HG03378 (cell line): ENCODE data around the gene MAP3K2.
"Not testable (repeated sequence)": the region's sequence is repeated elsewhere in the genome, so short reads cannot be mapped to it uniquely, and the experiment has no call there.

Experiments used
- ATAC-seq: cut with Tn5 transposase; IDR thresholded peaks from one replicate; pipeline ENCODE4 v1.9.1; 2021; ENCODE audit warnings: mild to moderate bottlenecking, moderate library complexity; ENCODE audit not compliant: unreplicated experiment

The MAP3K2 gene

DNA sequence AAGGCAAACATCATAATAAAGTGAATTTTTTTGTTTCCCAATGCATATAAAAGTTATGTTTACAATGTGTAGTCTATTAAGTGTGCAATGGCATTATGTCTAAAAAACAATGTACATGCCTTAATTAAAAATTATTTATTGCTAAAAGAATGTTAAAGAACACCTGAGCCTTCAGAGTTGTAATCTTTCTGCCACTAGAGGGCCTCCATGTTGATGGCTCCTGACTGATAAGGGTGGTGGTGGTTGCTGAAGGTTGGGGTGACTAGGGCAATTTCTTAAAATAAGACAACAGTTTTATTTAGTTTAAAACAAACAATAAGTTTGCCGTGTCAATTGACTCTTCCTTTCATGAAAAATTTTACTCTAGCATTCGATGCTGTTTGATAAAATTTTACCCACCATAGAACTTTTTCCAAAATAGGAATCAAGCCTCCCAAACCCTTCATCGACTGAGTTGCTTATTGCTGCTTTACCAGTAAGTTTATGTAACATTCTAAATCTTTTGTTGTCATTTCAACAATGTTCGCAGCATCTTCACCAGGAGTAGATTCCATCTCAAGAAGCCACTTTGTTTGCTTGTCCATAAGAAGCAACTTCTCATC, 32.3 kb downstream of the MAP3K2 start:
- ATAC-seq: no peak

- not testable (repeated sequence) for ATAC-seq
Measured at GRCh38 chr2:127353873-127354676, 33.7 kb downstream of the MAP3K2 start.

- not testable (repeated sequence) for ATAC-seq
Measured at GRCh38 chr2:127353223-127353622, 34.6 kb downstream of the MAP3K2 start.

- no peak for ATAC-seq
Measured at GRCh38 chr2:127351603-127352002, 36.2 kb downstream of the MAP3K2 start.

GRCh38 chr2:127348426-127349000, 39.3 kb downstream of the MAP3K2 start:
- ATAC-seq: no peak

DNA sequence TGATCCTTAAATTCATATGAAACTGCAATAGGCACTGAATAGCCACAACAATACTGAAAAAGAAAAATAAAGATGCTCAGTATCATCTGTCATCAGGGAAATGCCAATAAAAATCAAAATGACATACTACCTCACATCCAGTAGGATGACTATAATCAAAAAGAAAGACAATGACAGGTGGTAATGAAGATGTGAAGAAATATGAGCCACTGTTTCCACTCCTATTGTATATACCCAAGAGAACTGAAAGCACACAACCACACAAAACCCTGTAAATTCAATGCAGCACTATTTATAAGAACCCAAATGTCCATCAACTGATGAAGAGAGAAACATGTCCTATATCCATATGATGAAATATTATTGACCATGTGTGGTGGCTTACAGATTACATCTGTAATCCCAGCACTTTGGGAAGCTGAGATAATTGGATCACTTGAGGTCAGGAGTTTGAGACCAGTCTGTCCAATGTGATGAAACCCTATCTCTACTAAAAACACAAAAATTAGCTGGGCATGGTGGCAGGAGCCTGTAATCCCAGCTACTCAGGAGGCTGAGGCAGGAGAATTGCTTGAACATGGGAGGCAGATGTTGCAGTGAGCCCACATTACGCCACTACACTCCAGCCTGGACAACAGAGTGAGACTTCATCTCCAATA, 39.9 kb downstream of the MAP3K2 start:
- ATAC-seq: no peak

DNA sequence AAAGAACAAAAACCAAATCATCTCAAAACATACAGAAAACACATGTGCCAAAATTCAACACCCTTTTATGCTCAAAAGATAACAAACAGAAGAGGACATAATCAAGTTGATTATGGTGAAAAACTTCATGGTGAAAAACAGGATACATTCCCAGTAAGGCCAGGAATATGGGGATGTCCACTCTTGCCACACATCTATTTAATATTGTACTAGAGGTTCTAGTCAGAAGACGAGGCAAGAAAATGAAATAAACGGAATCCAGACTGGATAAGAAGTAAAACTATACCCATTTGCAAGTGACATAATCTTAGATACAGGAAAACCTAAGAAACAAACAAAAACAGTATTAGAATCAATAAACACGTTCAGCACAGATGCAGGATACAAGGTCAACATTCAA, 40.8 kb downstream of the MAP3K2 start:
- no peak for ATAC-seq

DNA sequence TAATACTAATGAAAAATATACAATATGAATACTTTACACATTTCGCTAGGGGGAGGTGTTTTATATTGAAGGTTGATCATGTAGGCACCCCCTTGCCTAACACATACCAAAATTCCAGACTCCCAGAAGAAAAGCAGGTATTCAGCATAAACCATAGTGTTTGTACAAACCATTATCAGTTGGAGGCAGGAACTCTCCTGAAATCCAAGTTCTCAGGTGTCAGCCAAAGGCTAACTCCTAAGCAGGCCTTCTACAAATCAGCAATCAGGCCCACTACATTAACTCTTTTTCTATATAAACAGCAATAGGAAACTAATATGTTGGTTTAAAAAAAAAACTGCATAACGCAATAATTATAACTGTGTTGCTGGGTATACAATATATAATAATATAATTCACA, 44.5 kb downstream of the MAP3K2 start:
- ATAC-seq: no peak

DNA sequence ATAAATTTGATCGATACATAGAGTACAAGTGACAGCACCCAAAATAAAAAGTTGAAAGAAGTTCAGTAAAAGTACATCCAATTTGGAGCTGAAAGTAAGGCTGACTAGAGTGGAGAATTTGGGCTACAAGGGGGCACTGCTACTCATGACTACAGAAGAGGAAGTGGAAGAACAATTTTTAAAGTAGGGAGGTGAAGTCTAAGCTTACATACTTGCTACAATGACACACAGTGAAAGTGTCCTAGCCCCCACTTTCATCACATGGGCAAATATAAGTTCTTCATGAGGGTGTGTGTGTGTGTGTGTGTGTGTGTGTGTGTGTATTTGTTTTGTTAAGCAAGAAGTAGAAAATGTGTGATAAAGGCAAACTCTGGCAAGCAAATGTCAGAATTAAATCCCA, 45.7 kb downstream of the MAP3K2 start:
- peak; percentile 89 for ATAC-seq

GRCh38 chr2:127332335-127332734, 55.4 kb downstream of the MAP3K2 start:
- ATAC-seq: no peak

DNA sequence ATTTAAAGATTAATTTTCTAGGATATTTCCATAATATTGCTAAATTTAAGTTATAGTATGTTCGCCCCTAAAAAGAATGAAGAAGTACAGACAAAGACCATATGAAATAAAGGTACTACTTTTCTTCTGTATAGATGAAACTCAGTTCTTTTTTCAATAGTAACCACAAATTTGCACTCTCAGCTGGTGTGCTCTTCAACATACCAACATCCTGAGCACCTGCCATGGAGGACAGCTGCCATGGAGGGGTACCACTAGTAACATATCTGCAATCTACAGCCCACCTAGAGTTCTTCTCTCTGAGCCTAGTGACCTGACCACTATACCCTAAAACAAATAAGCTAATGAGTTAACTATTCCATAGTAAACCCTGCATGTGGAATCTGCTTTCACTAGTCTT, 57.0 kb downstream of the MAP3K2 start:
- no peak for ATAC-seq

- no peak for ATAC-seq
Measured at GRCh38 chr2:127326289-127326945, 61.4 kb downstream of the MAP3K2 start.

DNA sequence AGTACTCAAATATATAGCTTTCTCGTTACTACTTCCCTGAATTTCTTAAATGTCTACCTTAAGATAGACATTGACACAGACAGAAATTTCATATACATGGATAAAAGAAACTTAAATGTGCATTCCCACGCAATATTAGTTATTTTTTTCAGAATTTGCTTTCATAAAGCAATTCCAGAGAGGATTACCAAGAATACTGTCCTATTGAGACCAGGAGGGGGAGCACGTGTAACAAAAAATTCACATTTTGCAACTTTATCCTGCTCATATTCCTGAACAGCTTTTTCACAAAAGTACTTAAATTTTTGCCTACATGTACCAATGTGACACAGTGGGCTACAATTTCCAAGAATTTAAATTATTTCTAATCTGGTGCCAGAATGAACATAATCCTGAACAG, 63.1 kb downstream of the MAP3K2 start:
- no peak for ATAC-seq

GRCh38 chr2:127321303-127321702, 66.5 kb downstream of the MAP3K2 start:
- ATAC-seq: no peak

- ATAC-seq: no peak
Measured at GRCh38 chr2:127320586-127321275, 67.0 kb downstream of the MAP3K2 start.

DNA sequence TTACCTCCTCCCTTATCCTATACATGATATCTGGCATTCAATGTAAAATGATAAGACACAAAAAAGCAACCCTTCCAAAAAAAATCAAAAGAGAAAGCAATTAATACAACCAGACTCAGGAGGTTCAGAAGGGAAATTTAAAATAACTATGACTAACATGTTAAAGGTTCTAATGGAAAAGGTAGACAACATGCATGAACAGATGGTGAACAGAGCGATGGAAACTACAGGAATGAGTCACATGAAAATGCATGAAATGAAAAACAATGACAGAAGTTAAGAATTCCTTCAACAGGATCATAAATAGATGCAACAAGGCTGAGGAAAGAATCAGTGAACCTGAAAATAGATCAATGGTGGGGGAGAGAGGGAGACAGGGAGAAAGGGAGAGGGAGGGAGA, 67.7 kb downstream of the MAP3K2 start:
- ATAC-seq: no peak

DNA sequence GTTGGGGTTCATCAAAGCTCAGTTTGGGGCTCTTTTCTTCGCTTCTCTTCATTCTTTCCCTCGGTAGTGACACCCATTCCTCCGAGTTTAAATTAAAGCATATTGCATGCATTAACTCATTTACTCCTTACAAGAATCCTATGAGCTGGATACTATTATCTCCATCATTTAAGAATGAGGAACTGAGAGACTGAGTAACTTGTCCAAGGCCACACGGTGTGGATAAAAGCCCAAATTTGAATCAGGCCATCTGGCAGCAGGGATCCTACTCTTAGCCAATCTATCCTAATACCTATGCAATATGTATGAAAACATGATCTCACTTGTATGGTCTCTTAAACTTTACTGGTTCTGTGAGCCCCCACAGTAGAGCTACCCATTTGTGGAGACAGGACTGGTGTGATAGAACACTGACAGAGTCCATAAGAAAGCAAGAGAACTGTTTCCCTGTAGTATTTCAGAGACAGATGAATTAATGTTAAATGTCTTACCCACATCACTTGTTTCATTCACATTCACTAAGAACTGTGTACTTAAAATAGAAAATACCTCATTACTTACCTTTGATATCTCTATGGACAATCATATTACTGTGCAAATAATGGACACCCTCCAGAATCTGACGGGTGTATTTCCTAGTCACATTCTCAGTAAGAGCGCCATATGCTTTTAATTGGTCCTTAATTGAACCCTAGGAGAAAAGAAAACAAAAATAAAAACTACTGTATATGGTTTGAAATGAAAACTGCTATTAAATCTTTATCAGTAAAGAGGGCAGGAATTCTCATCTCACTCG, 73.4 kb downstream of the MAP3K2 start:
- ATAC-seq: no peak

- ATAC-seq: peak; percentile 99
Measured at GRCh38 chr2:127313406-127313805, 74.4 kb downstream of the MAP3K2 start.

- no peak for ATAC-seq
Measured at GRCh38 chr2:127310980-127311379, 76.8 kb downstream of the MAP3K2 start.

GRCh38 chr2:127309468-127309867, 78.3 kb downstream of the MAP3K2 start:
- no peak for ATAC-seq
